Measurements from ENCODE around the gene CHST14. TPM values are rescaled to one million over a fixed set of nuclear protein-coding genes. Genes with fewer than 3 reads are reported as not detected.
A peak's percentile ranks its signal among the peaks of the same experiment; 100 is the strongest.

The CHST14 gene, protein sequence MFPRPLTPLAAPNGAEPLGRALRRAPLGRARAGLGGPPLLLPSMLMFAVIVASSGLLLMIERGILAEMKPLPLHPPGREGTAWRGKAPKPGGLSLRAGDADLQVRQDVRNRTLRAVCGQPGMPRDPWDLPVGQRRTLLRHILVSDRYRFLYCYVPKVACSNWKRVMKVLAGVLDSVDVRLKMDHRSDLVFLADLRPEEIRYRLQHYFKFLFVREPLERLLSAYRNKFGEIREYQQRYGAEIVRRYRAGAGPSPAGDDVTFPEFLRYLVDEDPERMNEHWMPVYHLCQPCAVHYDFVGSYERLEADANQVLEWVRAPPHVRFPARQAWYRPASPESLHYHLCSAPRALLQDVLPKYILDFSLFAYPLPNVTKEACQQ
- polyA plus RNA-seq (2012; ENCODE audit: insufficient read depth, insufficient read length, low read depth), result 41.6 TPM

DNA sequence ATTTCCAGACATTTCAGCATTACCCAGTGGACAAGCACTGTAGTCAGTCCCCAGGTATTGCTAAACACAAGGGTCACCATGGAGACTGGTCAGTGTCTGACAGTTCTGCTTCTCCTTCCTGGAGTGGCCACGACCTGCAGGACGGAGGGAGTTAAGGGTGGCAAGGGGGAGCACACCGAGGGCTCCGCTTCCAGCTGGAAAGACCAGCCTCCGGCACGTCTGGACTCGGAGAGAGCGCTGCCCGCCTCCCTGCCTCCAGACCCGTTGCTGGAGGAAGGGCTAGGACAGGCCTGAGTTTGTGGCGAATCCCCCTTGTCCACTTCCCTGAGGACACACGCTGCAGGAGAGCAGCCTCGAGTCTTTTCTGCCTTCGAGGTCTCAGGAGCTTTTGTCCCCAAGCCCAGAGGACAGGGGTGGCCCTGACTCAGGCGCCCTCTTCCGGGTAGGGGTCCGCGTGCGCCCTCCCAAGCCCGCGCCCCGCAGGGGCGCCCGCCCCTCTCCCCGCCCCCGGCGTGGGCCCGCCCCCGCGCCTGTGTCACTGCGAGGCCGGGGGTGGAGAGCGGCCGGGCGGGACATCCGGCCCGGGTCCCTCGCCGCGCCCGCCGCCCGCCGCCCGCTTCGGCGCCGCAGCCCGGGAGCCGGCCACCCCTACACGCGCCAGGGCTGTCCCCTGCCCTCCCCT, at the start of gene CHST14:
CHST14 (plus strand) TSS at position 562 of the 682 bp plus-strand sequence. CDS start 230 bp downstream, outside the sequence.
- no peaks in the 10 kb centered on the region; the same call in 1 of the 2 replicates for H3K4me1 ChIP-seq
- H3K27me3 ChIP-seq, result no peaks in the 10 kb centered on the region
- peak; percentile 84 for DNase-seq
- TF ChIP-seq, protein P1, sequence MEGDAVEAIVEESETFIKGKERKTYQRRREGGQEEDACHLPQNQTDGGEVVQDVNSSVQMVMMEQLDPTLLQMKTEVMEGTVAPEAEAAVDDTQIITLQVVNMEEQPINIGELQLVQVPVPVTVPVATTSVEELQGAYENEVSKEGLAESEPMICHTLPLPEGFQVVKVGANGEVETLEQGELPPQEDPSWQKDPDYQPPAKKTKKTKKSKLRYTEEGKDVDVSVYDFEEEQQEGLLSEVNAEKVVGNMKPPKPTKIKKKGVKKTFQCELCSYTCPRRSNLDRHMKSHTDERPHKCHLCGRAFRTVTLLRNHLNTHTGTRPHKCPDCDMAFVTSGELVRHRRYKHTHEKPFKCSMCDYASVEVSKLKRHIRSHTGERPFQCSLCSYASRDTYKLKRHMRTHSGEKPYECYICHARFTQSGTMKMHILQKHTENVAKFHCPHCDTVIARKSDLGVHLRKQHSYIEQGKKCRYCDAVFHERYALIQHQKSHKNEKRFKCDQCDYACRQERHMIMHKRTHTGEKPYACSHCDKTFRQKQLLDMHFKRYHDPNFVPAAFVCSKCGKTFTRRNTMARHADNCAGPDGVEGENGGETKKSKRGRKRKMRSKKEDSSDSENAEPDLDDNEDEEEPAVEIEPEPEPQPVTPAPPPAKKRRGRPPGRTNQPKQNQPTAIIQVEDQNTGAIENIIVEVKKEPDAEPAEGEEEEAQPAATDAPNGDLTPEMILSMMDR (IDR thresholded peaks at IDR 0.05; ENCODE audit: low read depth, low read length), result peak; percentile 5; the same call in 1 of the 2 replicates
- H3K36me3 ChIP-seq, result peaks cover 8% of the 10 kb centered on the region
- no peaks in the 10 kb centered on the region for H3K9me3 ChIP-seq
- peak within 1 kb of the TSS; percentile 88 for H3K4me3 ChIP-seq (ENCODE audit: low read depth, low read length)

DNA sequence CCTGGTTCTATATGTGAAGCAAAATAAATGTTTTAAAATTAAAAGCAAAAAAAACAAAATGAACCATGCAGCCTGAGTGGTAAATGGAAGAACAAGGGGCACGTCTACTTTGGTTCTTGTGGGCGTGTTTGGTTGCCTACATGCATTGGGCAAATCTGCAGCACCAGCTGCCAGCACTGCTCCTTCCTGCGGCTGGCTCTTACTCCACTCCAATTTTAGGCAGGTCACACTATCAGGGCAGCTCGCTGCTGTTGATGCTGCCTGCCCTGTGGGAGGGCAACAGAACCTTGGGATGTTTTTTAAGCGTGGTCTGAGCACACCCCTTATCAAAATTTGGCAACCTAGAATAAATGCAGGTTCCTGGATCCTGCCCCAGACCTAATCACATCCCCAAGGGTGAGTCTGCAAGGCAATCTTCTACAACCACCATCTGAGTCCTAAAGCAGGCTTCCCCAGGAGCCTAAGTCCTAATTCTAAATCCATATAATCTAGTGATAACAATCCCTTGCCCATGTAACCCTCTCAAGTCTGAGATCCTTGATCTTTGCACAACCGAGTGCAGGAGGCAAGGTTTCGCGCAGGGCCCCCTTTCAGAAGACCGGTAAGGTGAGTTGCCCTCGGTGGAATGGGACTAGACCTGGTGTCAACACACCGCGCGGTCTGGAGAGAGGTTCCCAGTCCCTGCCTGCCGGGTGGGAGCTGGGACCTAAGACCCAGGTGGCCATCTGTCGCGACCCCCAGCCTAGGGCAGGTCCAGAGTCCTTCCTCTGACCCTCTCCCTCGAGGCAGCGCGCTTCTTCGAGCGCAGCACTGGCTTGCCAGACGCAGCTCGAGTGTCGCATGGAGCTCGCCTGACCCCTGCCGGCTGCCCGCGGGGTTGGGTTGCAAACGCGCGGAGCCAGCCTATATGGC, 49.3 kb upstream of the CHST14 start:
- Histone ChIP-seq H3K4me3 (ENCODE audit: low read depth, low read length) (peak overlapping the region; percentile 37), H3K9me3 (no peaks in the 10 kb centered on the region), H3K27me3 (no peaks in the 10 kb centered on the region), H3K4me1 (peaks cover 19% of the 10 kb centered on the region), H3K36me3 (peaks cover 10% of the 10 kb centered on the region)
- TF ChIP-seq, protein P1 (IDR thresholded peaks at IDR 0.05; ENCODE audit: low read depth, low read length), result peak; percentile 92
- DNase-seq, result peak; percentile 89

- peaks cover 26% of the 10 kb centered on the region for H3K4me1 ChIP-seq
- no peak for DNase-seq
Measured at GRCh38 chr15:40424483-40425115, 46.2 kb upstream of the CHST14 start.

DNA sequence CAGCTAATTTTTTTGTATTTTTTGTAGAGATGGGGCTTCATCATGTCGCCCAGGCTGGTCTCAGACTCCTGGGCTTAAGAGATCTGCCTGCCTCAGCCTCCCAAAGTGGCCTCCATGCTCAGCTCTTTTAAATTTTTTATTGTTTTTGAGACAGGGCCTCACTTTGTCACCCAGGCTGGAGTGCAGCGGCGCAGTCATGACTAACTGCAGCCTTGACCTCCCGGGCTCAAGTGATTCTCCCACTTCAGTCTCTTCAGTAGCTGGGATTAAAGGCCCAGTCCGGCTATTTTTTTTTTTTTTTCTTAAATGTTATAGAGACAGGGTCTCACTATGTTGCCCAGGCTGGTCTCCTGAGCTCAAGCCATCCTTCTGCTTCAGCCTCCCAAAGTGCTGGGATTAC, 45.1 kb upstream of the CHST14 start:
- no peak overlapping the region for H3K4me3 ChIP-seq (ENCODE audit: low read depth, low read length)
- peaks cover 18% of the 10 kb centered on the region for H3K4me1 ChIP-seq
- DNase-seq, result no peak
- no peaks in the 10 kb centered on the region for H3K9me3 ChIP-seq
- no peaks in the 10 kb centered on the region for H3K27me3 ChIP-seq
- H3K36me3 ChIP-seq, result no peaks in the 10 kb centered on the region
- TF ChIP-seq, protein P1 (IDR thresholded peaks at IDR 0.05; ENCODE audit: low read depth, low read length), result no peak

More at GRCh38 chr15:40424483-40425115, 46.2 kb upstream of the CHST14 start:
- Histone ChIP-seq H3K36me3 (no peaks in the 10 kb centered on the region), H3K27me3 (no peaks in the 10 kb centered on the region), H3K4me3 (ENCODE audit: low read depth, low read length) (no peak overlapping the region), H3K9me3 (no peaks in the 10 kb centered on the region)
- TF ChIP-seq, protein P1 (IDR thresholded peaks at IDR 0.05; ENCODE audit: low read depth, low read length), result no peak

GRCh38 chr15:40427188-40427587, 43.6 kb upstream of the CHST14 start:
- peaks cover 7% of the 10 kb centered on the region for H3K4me1 ChIP-seq

More at GRCh38 chr15:40427188-40427587, 43.6 kb upstream of the CHST14 start:
- no peaks in the 10 kb centered on the region for H3K27me3 ChIP-seq
- H3K36me3 ChIP-seq, result no peaks in the 10 kb centered on the region
- TF ChIP-seq, protein P1 (IDR thresholded peaks at IDR 0.05; ENCODE audit: low read depth, low read length), result no peak
- no peaks in the 10 kb centered on the region for H3K9me3 ChIP-seq
- peak; percentile 66 for DNase-seq
- no peak overlapping the region for H3K4me3 ChIP-seq (ENCODE audit: low read depth, low read length)

Measured in BE2C (cell line).